Neural progenitor cell (in vitro differentiated cells): Measurements from ENCODE around the gene ANTXRL. TPM values are rescaled to one million over a fixed set of nuclear protein-coding genes. Genes with fewer than 3 reads are reported as not detected.

Source experiments
- DNase-seq: peaks from one replicate; pipeline ENCODE4 v3.0.0-alpha.2; 2016; ENCODE audit warnings: low spot score
- H2AFZ ChIP-seq: fragments of 200-600 bp; sonication (generic); replicated peaks from 2 replicates; pipeline ENCODE4 v1.6.1; 2016; ENCODE audit warnings: antibody characterized with exemption
- H3F3A ChIP-seq: fragments of 200-600 bp; sonication (generic); 2 replicates; pipeline ENCODE4 v1.6.1; 2016; ENCODE audit warnings: antibody characterized with exemption, low read depth
- H3K27ac ChIP-seq: fragments of 200-600 bp; sonication (generic); 2 replicates; pipeline ENCODE4 v1.5.1; 2016; ENCODE audit warnings: mild to moderate bottlenecking
- H3K27me3 ChIP-seq: fragments of 200-600 bp; sonication (generic); 2 replicates; pipeline ENCODE4 v1.6.1; 2016; ENCODE audit warnings: mild to moderate bottlenecking, moderate library complexity
- H3K36me3 ChIP-seq: fragments of 200-600 bp; sonication (generic); 2 replicates; pipeline ENCODE4 v1.5.1; 2016
- H3K4me1 ChIP-seq: fragments of 200-600 bp; sonication (generic); 2 replicates; pipeline ENCODE4 v1.6.1; 2016; ENCODE audit warnings: mixed run types
- H3K4me2 ChIP-seq: fragments of 200-600 bp; sonication (generic); 2 replicates; pipeline ENCODE4 v1.6.1; 2016
- H3K4me3 ChIP-seq: fragments of 200-600 bp; sonication (generic); 2 replicates; pipeline ENCODE4 v1.5.1; 2016
- H3K79me2 ChIP-seq: fragments of 200-600 bp; sonication (generic); 2 replicates; pipeline ENCODE4 v1.6.1; 2016; ENCODE audit warnings: low read depth
- H3K9ac ChIP-seq: fragments of 200-600 bp; sonication (generic); 2 replicates; pipeline ENCODE4 v1.6.1; 2016
- H3K9me3 ChIP-seq: fragments of 200-600 bp; sonication (generic); 2 replicates; pipeline ENCODE4 v1.5.1; 2016; ENCODE audit warnings: low read depth
- H4K20me1 ChIP-seq: fragments of 200-600 bp; sonication (generic); 2 replicates; pipeline ENCODE4 v1.6.1; 2016; ENCODE audit warnings: low read depth
- H3K27ac Mint-ChIP-seq: 3 replicates; pipeline ENCODE4 v1.8.0; 2021; ENCODE audit warnings: mixed read lengths
- H3K27me3 Mint-ChIP-seq: 2 replicates; pipeline ENCODE4 v1.8.0; 2022; ENCODE audit warnings: low read depth, mild to moderate bottlenecking, inconsistent platforms, moderate library complexity, mixed read lengths; ENCODE audit not compliant: insufficient read depth
- H3K36me3 Mint-ChIP-seq: 3 replicates; pipeline ENCODE4 v1.8.0; 2021; ENCODE audit warnings: mixed read lengths
- H3K4me1 Mint-ChIP-seq: 3 replicates; pipeline ENCODE4 v1.8.0; 2021; ENCODE audit warnings: mixed read lengths
- H3K4me3 Mint-ChIP-seq: 3 replicates; pipeline ENCODE4 v1.8.0; 2021; ENCODE audit warnings: mild to moderate bottlenecking, moderate library complexity, mixed read lengths
- H3K9me3 Mint-ChIP-seq: 3 replicates; pipeline ENCODE4 v1.8.0; 2020; ENCODE audit warnings: mixed read lengths
- EZH2 ChIP-seq: fragments of 200-600 bp; sonication (generic); IDR thresholded peaks from 2 replicates; pipeline ENCODE4 v1.6.1; 2017; ENCODE audit warnings: antibody characterized with exemption, mild to moderate bottlenecking, moderate library complexity
- EZH2phosphoT487 ChIP-seq: fragments of 200-600 bp; sonication (generic); IDR thresholded peaks from 2 replicates; pipeline ENCODE4 v1.6.1; 2017; ENCODE audit warnings: antibody characterized with exemption
- total RNA-seq: library from RNA; depleted of rRNA; stranded (reverse); fragments of >200 nt; gene quantifications from 2 replicates; pipeline ENCODE4 v1.2.3, GENCODE V29; 2015; ENCODE audit warnings: low replicate concordance
- TF ChIP-seq, protein P1 (sequence below): fragments of 200-600 bp; sonication (generic); IDR thresholded peaks from 2 replicates; pipeline ENCODE4 v1.5.1; 2017; ENCODE audit warnings: antibody characterized with exemption, mild to moderate bottlenecking

Gene ANTXRL
- total RNA-seq, 1 donor from 2014 or later = not detected

GRCh38 chr10:46282842-46283574 lies 3.8 kb upstream of the ANTXRL start:
- Mint-ChIP-seq H3K4me1 (peaks cover 11% of the 10 kb centered on the region), H3K27ac (no peak overlapping the region), H3K27me3 (peaks cover 27% of the 10 kb centered on the region), H3K4me3 (peak overlapping the region; percentile 87), H3K9me3 (no peaks in the 10 kb centered on the region), H3K36me3 (no peaks in the 10 kb centered on the region)
- peaks cover 24% of the 10 kb centered on the region for H4K20me1 ChIP-seq
- no peak overlapping the region for H3K9ac ChIP-seq
- DNase-seq = peak; percentile 70
- H3K4me1 ChIP-seq = peaks cover 7% of the 10 kb centered on the region
- H3K27ac ChIP-seq = no peak overlapping the region
- peak overlapping the region; percentile 73 for H3K4me2 ChIP-seq
- no peaks in the 10 kb centered on the region for H3K79me2 ChIP-seq
- no peak overlapping the region for H2AFZ ChIP-seq
- peaks cover 88% of the 10 kb centered on the region for H3K27me3 ChIP-seq
- H3F3A ChIP-seq = peaks cover 7% of the 10 kb centered on the region
- H3K36me3 ChIP-seq = no peaks in the 10 kb centered on the region
- H3K9me3 ChIP-seq = no peaks in the 10 kb centered on the region
- peak; percentile 52 for TF ChIP-seq EZH2phosphoT487
- TF ChIP-seq, protein P1, sequence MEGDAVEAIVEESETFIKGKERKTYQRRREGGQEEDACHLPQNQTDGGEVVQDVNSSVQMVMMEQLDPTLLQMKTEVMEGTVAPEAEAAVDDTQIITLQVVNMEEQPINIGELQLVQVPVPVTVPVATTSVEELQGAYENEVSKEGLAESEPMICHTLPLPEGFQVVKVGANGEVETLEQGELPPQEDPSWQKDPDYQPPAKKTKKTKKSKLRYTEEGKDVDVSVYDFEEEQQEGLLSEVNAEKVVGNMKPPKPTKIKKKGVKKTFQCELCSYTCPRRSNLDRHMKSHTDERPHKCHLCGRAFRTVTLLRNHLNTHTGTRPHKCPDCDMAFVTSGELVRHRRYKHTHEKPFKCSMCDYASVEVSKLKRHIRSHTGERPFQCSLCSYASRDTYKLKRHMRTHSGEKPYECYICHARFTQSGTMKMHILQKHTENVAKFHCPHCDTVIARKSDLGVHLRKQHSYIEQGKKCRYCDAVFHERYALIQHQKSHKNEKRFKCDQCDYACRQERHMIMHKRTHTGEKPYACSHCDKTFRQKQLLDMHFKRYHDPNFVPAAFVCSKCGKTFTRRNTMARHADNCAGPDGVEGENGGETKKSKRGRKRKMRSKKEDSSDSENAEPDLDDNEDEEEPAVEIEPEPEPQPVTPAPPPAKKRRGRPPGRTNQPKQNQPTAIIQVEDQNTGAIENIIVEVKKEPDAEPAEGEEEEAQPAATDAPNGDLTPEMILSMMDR = no peak
- TF ChIP-seq EZH2 = peak; percentile 79
- peak overlapping the region; percentile 43 for H3K4me3 ChIP-seq

DNA sequence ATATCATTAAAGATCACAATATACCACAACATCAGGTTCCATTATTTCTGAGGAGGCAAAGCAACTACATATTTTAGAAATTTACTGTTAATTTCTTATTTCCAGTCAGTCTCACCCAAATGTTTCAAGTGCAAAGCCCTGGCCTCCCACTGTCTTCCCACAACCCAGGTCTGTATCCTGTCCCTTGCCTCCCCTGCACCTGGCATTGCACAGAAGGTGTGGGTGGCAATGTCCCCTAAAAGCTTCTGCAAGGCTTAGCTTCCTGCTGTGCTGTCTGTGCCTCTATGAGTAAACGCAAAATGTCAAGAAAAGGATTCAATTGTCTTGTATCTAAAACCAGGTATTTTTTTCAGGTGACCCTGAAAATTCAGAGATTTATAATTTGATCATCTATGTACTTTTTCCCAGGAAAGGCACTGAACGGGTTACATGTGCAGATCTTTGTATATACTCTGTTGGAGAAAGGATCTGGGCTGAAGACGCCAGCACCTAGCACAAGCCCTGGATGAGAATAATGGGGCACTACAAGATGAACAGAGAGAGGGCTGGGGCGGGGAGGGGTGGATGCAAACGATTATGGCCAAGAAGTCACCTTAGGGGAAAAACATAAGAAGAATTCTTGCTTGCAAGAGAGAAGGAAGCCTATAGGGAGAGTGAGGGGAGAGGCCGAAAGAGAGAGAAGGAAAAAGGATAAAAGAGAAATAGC lies 3.1 kb upstream of the ANTXRL start:
- H3K9me3 Mint-ChIP-seq = no peaks in the 10 kb centered on the region
- no peak overlapping the region for H2AFZ ChIP-seq
- no peak overlapping the region for H3K9ac ChIP-seq
- H3K27me3 ChIP-seq = peaks cover 94% of the 10 kb centered on the region
- no peaks in the 10 kb centered on the region for H3K36me3 ChIP-seq
- peaks cover 7% of the 10 kb centered on the region for H3F3A ChIP-seq
- H3K4me1 Mint-ChIP-seq = peaks cover 11% of the 10 kb centered on the region
- DNase-seq = no peak
- no peak overlapping the region for H3K27ac Mint-ChIP-seq
- no peaks in the 10 kb centered on the region for H3K79me2 ChIP-seq
- peak overlapping the region; percentile 87 for H3K4me3 Mint-ChIP-seq
- H3K4me1 ChIP-seq = peaks cover 7% of the 10 kb centered on the region
- no peak overlapping the region for H3K4me2 ChIP-seq
- H3K36me3 Mint-ChIP-seq = no peaks in the 10 kb centered on the region
- H4K20me1 ChIP-seq = peaks cover 24% of the 10 kb centered on the region
- no peaks in the 10 kb centered on the region for H3K9me3 ChIP-seq
- no peak overlapping the region for H3K4me3 ChIP-seq
- no peak overlapping the region for H3K27ac ChIP-seq
- peaks cover 34% of the 10 kb centered on the region for H3K27me3 Mint-ChIP-seq
- TF ChIP-seq EZH2phosphoT487 (no peak), EZH2 (no peak)
- TF ChIP-seq, protein P1 = no peak

- Histone ChIP-seq H2AFZ (peak overlapping the region; percentile 82), H3K9me3 (no peaks in the 10 kb centered on the region), H3K4me2 (peak overlapping the region; percentile 86), H4K20me1 (peaks cover 24% of the 10 kb centered on the region), H3K9ac (no peak overlapping the region), H3K4me3 (peak overlapping the region; percentile 69), H3K4me1 (peaks cover 7% of the 10 kb centered on the region), H3K27ac (no peak overlapping the region), H3K79me2 (no peaks in the 10 kb centered on the region), H3K36me3 (no peaks in the 10 kb centered on the region), H3F3A (peaks cover 7% of the 10 kb centered on the region), H3K27me3 (peaks cover 87% of the 10 kb centered on the region)
- no peak overlapping the region for H3K27ac Mint-ChIP-seq
- H3K4me3 Mint-ChIP-seq = peak overlapping the region; percentile 87
- H3K9me3 Mint-ChIP-seq = no peaks in the 10 kb centered on the region
- peaks cover 11% of the 10 kb centered on the region for H3K4me1 Mint-ChIP-seq
- DNase-seq = peak; percentile 68
- peak; percentile 64 for TF ChIP-seq EZH2
- TF ChIP-seq, protein P1 = no peak
- TF ChIP-seq EZH2phosphoT487 = peak; percentile 59
- H3K27me3 Mint-ChIP-seq = peaks cover 38% of the 10 kb centered on the region
- H3K36me3 Mint-ChIP-seq = no peaks in the 10 kb centered on the region
Measured at GRCh38 chr10:46284286-46285229, 2.2 kb upstream of the ANTXRL start.
